ENCODE measurements around the gene LSM3. TPM values are rescaled to one million over a fixed set of nuclear protein-coding genes. Genes with fewer than 3 reads are reported as not detected.

Gene LSM3
- total and polyA plus RNA-seq, 9 of the 15 experiments (the other 6 are each of a cell fraction or from before 2014, with no cell fraction given), result 33.8 to 203 (median 61.2) TPM

- H4K20me1 ChIP-seq (replicated peaks; ENCODE audit: control insufficient read depth, insufficient read depth, low read length), result no peaks in the 10 kb centered on the region
- intact Hi-C loops (cut with micrococcal nuclease) (no loop called here), in situ Hi-C loops (cut with MboI) (no loop called here)
- H2AFZ ChIP-seq (ENCODE audit: low read depth, low read length), result no peak overlapping the region
- no peaks in the 10 kb centered on the region for H3K9me1 ChIP-seq (ENCODE audit: control insufficient read depth, insufficient read depth, low read length)
- H3K4me3 ChIP-seq, result no peak overlapping the region
- H3K9me3 ChIP-seq (replicated peaks; ENCODE audit: control insufficient read depth, insufficient read depth, low read depth, low read length), result peaks cover 13% of the 10 kb centered on the region
- ATAC-seq (no peak), DNase-seq (ENCODE audit: extremely low read depth in 1 of 4, low spot score in 3 of 4) (no peak), FAIRE-seq (no peak)
- H3K79me2 ChIP-seq (ENCODE audit: control insufficient read depth, insufficient read depth, low read length), result no peaks in the 10 kb centered on the region
- peaks cover 12 to 29% of the 10 kb centered on the region in 2 experiments; a peak in 4 of 5 replicates for H3K4me1 ChIP-seq (replicated peaks in 1 of 2; ENCODE audit: control insufficient read depth in 2 of 2, insufficient read depth in 2 of 2, low read length in 2 of 2)
- no peaks in the 10 kb centered on the region for H3K36me3 ChIP-seq (ENCODE audit: control insufficient read depth, insufficient read depth, low read length)
- CTCF ChIA-PET (ENCODE audit: low intra/inter-chr PET ratio), result no interaction called here
- no peak overlapping the region for H3K27ac ChIP-seq (ENCODE audit: extremely low read depth, low read depth, low read length)
- WGBS (ENCODE audit: insufficient coverage, low coverage, missing lambda C conversion rate), result 15% methylated on average over 1 of the region's 1 CpG
- no peaks in the 10 kb centered on the region for H3K27me3 ChIP-seq (ENCODE audit: control insufficient read depth in 2 of 2, insufficient read depth in 2 of 2, low read length in 2 of 2)
- H3K4me2 ChIP-seq (ENCODE audit: insufficient read depth, low read length), result no peak overlapping the region
- no TSS peak for BruUV-seq (replicated peaks)
- H3K9ac ChIP-seq (ENCODE audit: insufficient read depth in 1 of 2, low read depth in 2 of 2, low read length in 2 of 2), result no peak overlapping the region
- POLR2A ChIA-PET, result interaction anchor here (1.8 kb wide), 1 partner anchor 11 kb away, joined by 6 read pairs; no protein-coding TSS in a partner anchor
- TF ChIP-seq HMGXB4 (CRISPR knock-in tag; IDR thresholded peaks at IDR 0.05) (no peak), CREB5 (CRISPR knock-in tag; IDR thresholded peaks at IDR 0.05) (no peak), ETS1 (conservative IDR thresholded peaks at IDR 0.05; ENCODE audit: control insufficient read depth, low read depth, low read length) (no peak), ZNF24 (IDR thresholded peaks at IDR 0.05) (no peak), SAP30 (IDR thresholded peaks at IDR 0.05; ENCODE audit: borderline replicate concordance, insufficient read depth, low read depth, low read length, poor library complexity, severe bottlenecking) (no peak), ZNF609 (CRISPR knock-in tag; IDR thresholded peaks at IDR 0.05; ENCODE audit: borderline replicate concordance) (no peak), CHD4 (IDR thresholded peaks at IDR 0.05; ENCODE audit: insufficient read depth, insufficient replicate concordance, low read depth, low read length, poor library complexity, severe bottlenecking) (no peak), PHB2 (IDR thresholded peaks at IDR 0.05; ENCODE audit: low read depth) (no peak), ZBTB2 (IDR thresholded peaks at IDR 0.05) (no peak), TCF3 (CRISPR knock-in tag; IDR thresholded peaks at IDR 0.05) (no peak)
Measured at GRCh38 chr3:14220933-14221332, 42.3 kb downstream of the LSM3 start.

Data from K562 (cell line).